Measurements from ENCODE around the gene PRICKLE2.

PRICKLE2 gene

DNA sequence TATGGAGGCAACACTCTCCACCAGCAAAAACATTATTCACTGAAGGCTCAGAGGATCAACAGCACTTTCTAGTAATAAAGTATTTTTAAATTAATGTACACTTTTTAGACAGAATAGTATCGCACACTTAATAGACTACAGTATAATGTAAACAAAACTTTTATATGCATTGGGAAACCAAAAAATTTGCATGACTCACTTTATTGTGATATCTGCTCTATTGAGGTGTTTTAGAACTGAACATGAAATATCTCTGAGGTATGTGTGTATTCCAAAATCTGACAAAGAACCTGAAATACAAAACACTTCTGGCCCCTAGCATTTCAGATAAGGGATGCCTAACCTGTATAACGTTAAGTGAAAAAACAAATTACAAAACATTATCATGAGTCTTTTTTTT is 99.7 kb downstream of the PRICKLE2 start:
- no peak for DNase-seq

DNA sequence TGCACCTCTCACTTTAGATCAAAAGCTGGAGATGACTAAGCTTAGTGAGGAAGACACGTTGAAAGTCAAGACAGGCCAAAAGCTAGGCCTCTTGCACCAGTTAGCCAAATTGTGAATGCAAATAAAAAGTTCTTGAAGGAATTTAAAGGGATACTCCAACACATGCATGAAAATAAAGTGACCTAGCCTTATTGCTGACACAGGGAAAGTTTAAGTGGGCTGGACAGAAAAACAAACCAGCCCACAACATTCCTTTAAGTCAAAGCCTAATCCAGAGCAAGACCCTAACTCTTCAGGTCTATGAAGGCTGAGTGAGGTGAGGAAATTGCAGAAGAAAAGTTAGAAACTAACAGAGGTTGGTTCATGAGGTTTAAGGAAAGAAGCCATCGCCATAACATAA is 101.3 kb downstream of the PRICKLE2 start:
- DNase-seq: no peak

DNA sequence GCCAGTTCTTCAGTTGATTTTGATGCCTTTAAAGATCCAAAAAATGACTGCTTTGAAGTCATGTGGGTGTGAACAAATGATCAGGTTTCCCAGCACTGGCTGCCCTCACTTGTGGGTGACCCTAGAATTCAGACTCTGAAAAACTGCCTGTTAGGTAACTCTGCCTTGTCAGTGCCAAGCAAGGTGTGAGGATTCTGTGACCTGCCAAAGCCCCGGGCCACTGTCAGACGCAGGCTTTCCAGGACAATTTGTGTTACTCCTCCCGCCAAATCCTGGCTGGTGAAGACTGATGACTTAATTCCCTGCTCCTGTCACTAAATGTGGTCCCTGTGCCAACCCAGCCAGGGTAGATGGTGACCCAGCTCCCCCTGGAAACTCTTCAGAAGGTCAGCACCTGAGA is 102.8 kb downstream of the PRICKLE2 start:
- no peak for DNase-seq

DNA sequence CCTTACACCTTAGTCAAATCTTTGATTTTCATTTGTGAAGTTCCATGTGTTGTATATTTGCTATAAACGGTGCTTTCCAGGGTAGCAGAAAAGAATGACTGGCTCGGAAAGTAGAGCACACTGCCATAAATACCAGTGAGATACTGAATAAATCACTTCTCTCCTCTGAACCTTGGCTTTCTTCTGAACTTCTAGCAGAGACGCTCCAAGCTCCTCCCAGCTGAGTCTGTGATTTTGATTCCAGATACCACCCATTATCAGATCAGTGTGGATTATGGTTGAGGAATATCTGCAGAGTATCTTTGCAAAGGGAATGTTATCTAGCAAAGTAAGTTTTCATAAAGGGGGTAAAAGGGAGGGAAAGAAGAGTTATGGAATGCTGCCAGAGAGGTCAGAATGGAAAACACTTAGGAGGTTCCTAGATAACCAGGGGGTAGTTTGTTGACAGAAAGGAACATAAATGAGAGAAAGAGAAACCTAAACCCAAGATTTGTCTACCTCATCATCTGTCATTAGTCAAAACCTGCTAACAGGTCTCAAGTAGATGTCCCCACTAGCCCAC is 103.4 kb downstream of the PRICKLE2 start:
- DNase-seq: no peak

GRCh38 chr3:64120876-64121275 is 104.4 kb downstream of the PRICKLE2 start:
- no peak for DNase-seq

- DNase-seq: no peak
Observed at GRCh38 chr3:64117483-64117882, 107.8 kb downstream of the PRICKLE2 start.

DNA sequence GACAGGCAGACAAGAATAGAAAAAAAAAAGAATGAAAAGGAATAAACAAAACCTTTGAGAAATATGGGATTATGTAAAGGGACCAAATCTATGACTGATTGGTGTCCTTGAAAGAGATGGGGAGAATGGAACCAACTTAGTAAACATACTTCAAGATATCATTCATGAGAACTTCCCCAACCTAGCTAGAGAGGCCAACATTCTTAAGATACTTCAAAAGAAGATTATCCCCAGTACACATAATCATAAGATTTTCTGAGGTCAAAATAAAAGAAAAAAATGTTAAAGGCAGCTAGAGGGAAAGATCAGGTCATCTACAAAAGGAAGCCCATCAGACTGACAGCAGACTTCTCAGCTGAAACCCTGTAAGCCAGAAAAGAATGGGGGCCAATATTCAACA is 110.6 kb downstream of the PRICKLE2 start:
- no peak for DNase-seq

GRCh38 chr3:64111872-64112271 is 113.4 kb downstream of the PRICKLE2 start:
- DNase-seq: no peak

GRCh38 chr3:64111083-64111482 is 114.2 kb downstream of the PRICKLE2 start:
- DNase-seq: no peak

GRCh38 chr3:64110071-64110470 is 115.2 kb downstream of the PRICKLE2 start:
- no peak for DNase-seq

GRCh38 chr3:64109438-64109837 is 115.8 kb downstream of the PRICKLE2 start:
- DNase-seq: no peak

DNA sequence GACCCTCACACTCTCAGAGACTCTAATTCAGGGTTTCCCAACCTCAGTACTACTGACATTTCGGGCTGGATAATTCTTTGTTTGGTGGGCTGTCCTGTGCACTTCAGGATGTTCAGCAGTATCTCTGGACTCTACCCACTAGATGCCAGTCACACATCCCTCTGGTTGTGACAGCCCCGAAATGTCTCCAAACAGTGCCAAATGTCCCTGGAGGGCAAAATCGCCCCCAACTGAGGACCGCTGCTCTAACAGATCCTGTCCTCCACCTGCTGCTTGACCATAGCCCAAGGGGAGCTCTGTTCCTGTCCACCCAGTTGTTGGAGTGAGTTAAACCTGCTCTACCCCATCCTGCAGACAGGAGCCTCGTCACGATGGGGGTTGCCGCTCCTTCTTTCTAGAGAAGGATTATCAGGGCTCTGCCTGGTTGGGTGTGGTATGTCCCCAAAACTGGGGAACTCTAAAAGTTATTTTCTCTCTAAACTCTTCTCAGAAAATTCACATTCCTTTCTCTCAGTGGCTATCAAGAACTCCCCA is 116.4 kb downstream of the PRICKLE2 start:
- no peak for DNase-seq

GRCh38 chr3:64108231-64108630 is 117.0 kb downstream of the PRICKLE2 start:
- DNase-seq: no peak

DNA sequence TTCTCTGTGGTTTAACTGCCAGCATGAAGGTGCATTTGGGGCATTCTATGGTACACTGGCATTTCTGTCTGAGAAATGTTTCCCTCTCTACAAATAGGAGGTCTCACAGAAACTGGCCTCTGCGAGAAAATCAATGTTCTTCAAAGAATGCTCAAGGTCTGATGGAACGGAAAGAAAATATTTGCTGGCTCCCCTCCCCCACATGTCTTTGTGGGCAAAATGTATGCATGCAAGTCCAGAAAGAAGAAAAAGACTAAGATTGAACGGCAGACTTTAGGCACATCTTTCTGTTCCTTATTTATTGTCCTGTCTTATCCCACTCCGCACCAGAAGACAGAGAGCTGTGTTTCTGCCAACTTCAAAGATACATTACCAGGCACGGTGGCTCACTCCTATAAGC is 118.1 kb downstream of the PRICKLE2 start:
- DNase-seq: no peak

- no peak for DNase-seq
Observed at GRCh38 chr3:64105816-64106215, 119.5 kb downstream of the PRICKLE2 start.

- no peak for DNase-seq
Observed at GRCh38 chr3:64104691-64105111, 120.6 kb downstream of the PRICKLE2 start.

DNA sequence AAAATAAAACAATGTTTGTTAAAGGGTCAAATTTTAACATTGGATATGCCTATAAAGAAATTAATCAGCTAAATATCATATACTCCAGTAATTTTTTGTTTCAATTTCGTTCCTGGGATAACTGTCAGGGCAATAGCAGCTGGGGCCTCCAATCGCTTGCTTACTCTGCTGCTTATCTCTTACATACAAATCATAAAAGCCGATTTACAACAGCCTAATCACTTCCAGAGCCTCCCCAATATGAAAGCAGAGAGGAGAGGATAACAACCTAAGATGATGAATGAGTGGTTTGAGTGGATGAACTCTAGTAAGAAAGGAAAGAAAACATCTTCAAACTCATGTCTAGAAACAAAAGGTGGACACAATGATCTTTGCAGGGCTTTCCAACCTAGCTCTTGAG is 121.3 kb downstream of the PRICKLE2 start:
- no peak for DNase-seq

GRCh38 chr3:64103131-64103530 is 122.1 kb downstream of the PRICKLE2 start:
- DNase-seq: no peak

DNA sequence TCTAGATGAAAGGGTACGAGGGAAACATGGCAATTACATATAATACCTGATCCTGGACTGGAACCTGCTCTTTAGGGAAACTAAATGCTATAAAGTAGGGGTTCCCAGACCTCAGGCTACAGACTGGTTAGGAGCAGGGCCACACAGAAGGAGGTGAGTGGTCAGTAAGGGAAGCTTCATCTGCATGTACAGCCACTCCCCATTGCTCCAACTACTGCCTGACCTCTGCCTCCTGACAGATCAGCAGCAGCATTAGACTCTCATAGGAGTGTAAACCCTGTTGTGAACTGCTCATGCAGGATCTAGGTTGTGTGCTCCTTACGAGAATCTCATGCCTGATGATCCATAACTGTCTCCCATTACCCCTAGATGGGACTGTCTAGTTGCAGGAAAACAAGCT is 123.1 kb downstream of the PRICKLE2 start:
- no peak for DNase-seq

DNA sequence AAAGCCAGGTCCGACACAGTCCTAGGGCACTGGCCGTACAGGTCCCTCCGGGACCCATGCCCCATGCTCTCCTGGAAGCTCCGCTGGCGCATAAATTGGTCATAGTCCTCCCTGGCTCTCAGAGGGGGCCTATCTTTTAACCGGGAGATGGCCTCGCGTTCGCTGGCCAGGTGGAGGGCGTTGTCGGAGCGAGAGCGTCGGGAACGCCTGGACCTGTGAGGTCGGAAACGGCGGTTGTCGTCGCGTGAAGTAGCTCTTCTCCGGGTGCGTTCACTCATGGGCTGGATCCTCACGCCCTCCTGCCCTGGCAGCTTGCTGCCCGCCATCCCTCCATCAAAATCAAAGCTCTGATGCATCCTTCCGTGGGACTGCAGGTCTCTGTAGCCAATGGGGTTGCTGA is 126.0 kb downstream of the PRICKLE2 start:
- DNase-seq: no peak

DNA sequence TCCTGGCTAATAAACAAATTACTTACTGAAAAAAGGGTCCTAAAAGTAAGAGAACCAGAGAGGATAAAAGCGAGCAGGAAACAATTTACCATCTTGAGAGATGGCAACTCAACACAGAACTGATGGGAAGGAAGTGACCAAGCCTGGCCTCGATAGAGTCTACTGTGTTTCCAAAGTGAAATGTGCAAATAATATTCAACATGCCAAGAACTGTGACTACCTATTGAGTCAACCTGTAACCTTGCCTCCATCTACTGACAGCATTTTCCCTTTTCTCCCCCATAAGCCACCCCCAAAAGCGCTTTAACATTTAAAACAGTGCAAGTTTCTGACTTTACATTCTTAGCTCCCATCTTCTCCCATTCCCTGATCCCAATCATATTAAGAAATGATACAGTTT is 126.6 kb downstream of the PRICKLE2 start:
- DNase-seq: no peak

GRCh38 chr3:64097920-64098319 is 127.3 kb downstream of the PRICKLE2 start:
- DNase-seq: no peak

GRCh38 chr3:64095802-64096201 is 129.5 kb downstream of the PRICKLE2 start:
- no peak for DNase-seq

GRCh38 chr3:64094713-64095079 is 130.6 kb downstream of the PRICKLE2 start:
- DNase-seq: no peak

Measured in stimulated activated CD4-positive, alpha-beta T cell treated with anti-CD3 and anti-CD28 coated beads, Interleukin-15, amount 100 ng/mL, for 24 hours (primary cell).